GM19324 (cell line): ENCODE results near the gene ETDC.

Experiments
- ATAC-seq: cut with Tn5 transposase; IDR thresholded peaks from one replicate; pipeline ENCODE4 v1.9.1; 2021; ENCODE audit warnings: mild to moderate bottlenecking, moderate library complexity; ENCODE audit not compliant: unreplicated experiment, low FRiP score

The ETDC gene

GRCh38 chrX:135345107-135345589, 35.9 kb downstream of the ETDC start:
- no peak for ATAC-seq

GRCh38 chrX:135346975-135347374, 37.7 kb downstream of the ETDC start:
- ATAC-seq = no peak

- ATAC-seq = no peak
These were observed 38.2 kb downstream of the ETDC start for GRCh38 chrX:135347381-135348016.

- ATAC-seq = no peak
These were observed 45.0 kb downstream of the ETDC start for GRCh38 chrX:135354288-135354687.
